CD14-positive monocyte (primary cell): Measurements from ENCODE around the gene RPL35A. TPM values are rescaled to one million over a fixed set of nuclear protein-coding genes. Genes with fewer than 3 reads are reported as not detected.
A peak's percentile ranks its signal among the peaks of the same experiment; 100 is the strongest.

Experiments used
- DNase-seq, 3 donors: peaks; one replicate each; pipeline ENCODE4 v3.0.0-alpha.2; 2011 to 2022
- H2AFZ ChIP-seq: 2 replicates; pipeline ENCODE4 v1.6.0; 2012; ENCODE audit warnings: mild to moderate bottlenecking, low read depth, low read length, inconsistent platforms; ENCODE audit not compliant: insufficient read depth, poor library complexity, severe bottlenecking
- H3K27ac ChIP-seq, 2 donors: 1 replicate in 1 of 2; 2 replicates in 1 of 2; pipeline ENCODE4 v1.5.1; 2012 to 2013; ENCODE audit warnings: low read length in 2 of 2, control low read depth in 1 of 2, inconsistent platforms in 1 of 2, low read depth in 1 of 2, mild to moderate bottlenecking in 1 of 2
- H3K27me3 ChIP-seq, 2 donors: one replicate each; pipeline versions ENCODE4 v1.6.0 to v1.6.1; 2011 to 2013; ENCODE audit warnings: low read length in 2 of 2; ENCODE audit not compliant: control insufficient read depth in 2 of 2, insufficient read depth in 2 of 2
- H3K36me3 ChIP-seq, 2 donors: replicated peaks in 1 of 2; 1 replicate in 1 of 2; 2 replicates in 1 of 2; pipeline versions ENCODE4 v1.5.1 to v1.6.1; 2012 to 2013; ENCODE audit warnings: low read length in 2 of 2, control low read depth in 1 of 2, inconsistent platforms in 1 of 2, mild to moderate bottlenecking in 1 of 2; ENCODE audit not compliant: insufficient read depth in 2 of 2, control insufficient read depth in 1 of 2
- H3K4me1 ChIP-seq, 2 donors: 1 replicate in 1 of 2; 2 replicates in 1 of 2; pipeline versions ENCODE4 v1.5.1 to v1.6.1; 2012 to 2013; ENCODE audit warnings: low read length in 2 of 2, control low read depth in 1 of 2, inconsistent platforms in 1 of 2, mild to moderate bottlenecking in 1 of 2, moderate library complexity in 1 of 2; ENCODE audit not compliant: insufficient read depth in 2 of 2, control insufficient read depth in 1 of 2
- H3K4me2 ChIP-seq: replicated peaks from 2 replicates; pipeline ENCODE3; 2012; ENCODE audit warnings: low read length, moderate library complexity, mild to moderate bottlenecking; ENCODE audit not compliant: poor library complexity, severe bottlenecking; ENCODE audit errors: extremely low read depth
- H3K4me3 ChIP-seq, 3 experiments: fragments of 200-600 bp in 1 of 3; sonication (generic) in 1 of 3; replicated peaks in 1 of 3; 1 replicate in 2 of 3; 2 replicates in 1 of 3; pipeline ENCODE4 v1.5.1; 2011 to 2013; ENCODE audit warnings: low read length in 3 of 3, mild to moderate bottlenecking in 3 of 3, control low read depth in 2 of 3, low read depth in 2 of 3, inconsistent platforms in 1 of 3, moderate library complexity in 1 of 3
- H3K79me2 ChIP-seq: 2 replicates; pipeline ENCODE4 v1.6.0; 2012; ENCODE audit warnings: mild to moderate bottlenecking, control low read depth, inconsistent platforms, low read length, moderate library complexity; ENCODE audit not compliant: insufficient read depth
- H3K9ac ChIP-seq: 2 replicates; pipeline ENCODE4 v1.6.0; 2017; ENCODE audit warnings: low read length, mild to moderate bottlenecking; ENCODE audit not compliant: insufficient read depth, poor library complexity, severe bottlenecking
- H3K9me3 ChIP-seq, 2 donors: replicated peaks in 1 of 2; 1 replicate in 1 of 2; 2 replicates in 1 of 2; pipeline versions ENCODE4 v1.5.1 to v1.6.1; 2012 to 2013; ENCODE audit warnings: low read length in 2 of 2, control low read depth in 1 of 2; ENCODE audit not compliant: control insufficient read depth in 1 of 2, insufficient read depth in 1 of 2
- H4K20me1 ChIP-seq: 2 replicates; pipeline ENCODE4 v1.6.0; 2012; ENCODE audit warnings: mild to moderate bottlenecking, low read length, control low read depth, moderate library complexity; ENCODE audit not compliant: insufficient read depth
- H3K27ac Mint-ChIP-seq, 7 donors: one replicate each; pipeline ENCODE4 v1.8.0; 2020; ENCODE audit warnings: mild to moderate bottlenecking in 7 of 7, mixed read lengths in 7 of 7, moderate library complexity in 6 of 7, inconsistent platforms in 2 of 7
- H3K27me3 Mint-ChIP-seq, 3 donors: one replicate each; pipeline ENCODE4 v1.8.0; 2021 to 2022; ENCODE audit warnings: low read depth in 3 of 3, mild to moderate bottlenecking in 3 of 3, mixed read lengths in 3 of 3, moderate library complexity in 3 of 3, inconsistent platforms in 1 of 3
- H3K36me3 Mint-ChIP-seq, 2 donors: one replicate each; pipeline ENCODE4 v1.8.0; 2020; ENCODE audit warnings: mixed read lengths in 2 of 2, inconsistent platforms in 1 of 2, mild to moderate bottlenecking in 1 of 2
- H3K4me1 Mint-ChIP-seq: one replicate; pipeline ENCODE4 v1.8.0; 2020; ENCODE audit warnings: mild to moderate bottlenecking, mixed read lengths
- H3K4me3 Mint-ChIP-seq, 2 donors: one replicate each; pipeline ENCODE4 v1.8.0; 2020; ENCODE audit warnings: mild to moderate bottlenecking in 2 of 2, mixed read lengths in 2 of 2, moderate library complexity in 1 of 2
- H3K9me3 Mint-ChIP-seq, 7 donors: one replicate each; pipeline ENCODE4 v1.8.0; 2020 to 2022; ENCODE audit warnings: mixed read lengths in 7 of 7, mild to moderate bottlenecking in 6 of 7, moderate library complexity in 6 of 7, inconsistent platforms in 2 of 7
- WGBS: methylation state at CpG from one replicate; pipeline ENCODE4 v1.1.5; 2013; ENCODE audit warnings: missing lambda C conversion rate; ENCODE audit not compliant: insufficient coverage; 5-methylcytosine and 5-hydroxymethylcytosine counted together
- intact Hi-C, 2 donors: fragments of 100-400 bp; cut with micrococcal nuclease; formaldehyde crosslinking; loops; one replicate each; pipeline versions ENCODE4 v1.15.0 to v1.15.1; 2023
- polyA plus RNA-seq, 3 donors: library from polyadenylated mRNA; depleted of rRNA in 1 of 3; unstranded in 2 of 3; stranded (reverse) in 1 of 3; fragments of 300-500 nt in 2 of 3; fragments of >200 nt in 1 of 3; fragmentation: Illumina TruSeq in 2 of 3; gene quantifications; 1 replicate in 2 of 3; 2 replicates in 1 of 3; pipeline ENCODE4 v1.2.3, GENCODE V29; 2012 to 2021
- TF ChIP-seq, protein P1 (sequence below): fragments of 200-600 bp; IDR thresholded peaks from one replicate; pipeline ENCODE4 v1.8.0; 2022; ENCODE audit warnings: antibody characterized with exemption, mild to moderate bottlenecking

The RPL35A gene
- polyA plus RNA-seq, 3 donors, result 882 to 1,113 (median 975) TPM

- DNase-seq, result no peak
- H3K9me3 Mint-ChIP-seq, result no peaks in the 10 kb centered on the region
- peak overlapping the region; percentile 77 for H2AFZ ChIP-seq
- no peaks in the 10 kb centered on the region for H3K9me3 ChIP-seq
- H3K4me3 ChIP-seq, result peak overlapping the region; percentile 82 to 98 (median 83)
- peaks cover 47% of the 10 kb centered on the region for H4K20me1 ChIP-seq
- no peaks in the 10 kb centered on the region for H3K27me3 ChIP-seq
- peaks cover 0 to 5% (median 2%) of the 10 kb centered on the region in 3 donors for H3K27me3 Mint-ChIP-seq
- H3K36me3 Mint-ChIP-seq, result peaks cover 36 to 50% of the 10 kb centered on the region in 2 donors
- peaks cover 18 to 26% of the 10 kb centered on the region in 2 donors for H3K4me1 ChIP-seq
- peaks cover 53% of the 10 kb centered on the region for H3K79me2 ChIP-seq
- H3K4me2 ChIP-seq, result peak overlapping the region; percentile 76
- H3K4me3 Mint-ChIP-seq, result peak overlapping the region; percentile 94 to 98
- peak overlapping the region; percentile 97 to 100 (median 99) for H3K27ac Mint-ChIP-seq
- 0% methylated on average over 8 of the region's 11 CpGs for WGBS
- intact Hi-C loops, result loop anchor here in 1 of 2 donors (1.0 kb wide), 1 partner anchor 10 kb away; the partner anchor contains the start of gene LMLN
- TF ChIP-seq, protein P1, sequence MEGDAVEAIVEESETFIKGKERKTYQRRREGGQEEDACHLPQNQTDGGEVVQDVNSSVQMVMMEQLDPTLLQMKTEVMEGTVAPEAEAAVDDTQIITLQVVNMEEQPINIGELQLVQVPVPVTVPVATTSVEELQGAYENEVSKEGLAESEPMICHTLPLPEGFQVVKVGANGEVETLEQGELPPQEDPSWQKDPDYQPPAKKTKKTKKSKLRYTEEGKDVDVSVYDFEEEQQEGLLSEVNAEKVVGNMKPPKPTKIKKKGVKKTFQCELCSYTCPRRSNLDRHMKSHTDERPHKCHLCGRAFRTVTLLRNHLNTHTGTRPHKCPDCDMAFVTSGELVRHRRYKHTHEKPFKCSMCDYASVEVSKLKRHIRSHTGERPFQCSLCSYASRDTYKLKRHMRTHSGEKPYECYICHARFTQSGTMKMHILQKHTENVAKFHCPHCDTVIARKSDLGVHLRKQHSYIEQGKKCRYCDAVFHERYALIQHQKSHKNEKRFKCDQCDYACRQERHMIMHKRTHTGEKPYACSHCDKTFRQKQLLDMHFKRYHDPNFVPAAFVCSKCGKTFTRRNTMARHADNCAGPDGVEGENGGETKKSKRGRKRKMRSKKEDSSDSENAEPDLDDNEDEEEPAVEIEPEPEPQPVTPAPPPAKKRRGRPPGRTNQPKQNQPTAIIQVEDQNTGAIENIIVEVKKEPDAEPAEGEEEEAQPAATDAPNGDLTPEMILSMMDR, result no peak
- H3K27ac ChIP-seq, result peak overlapping the region; percentile 78 to 96
- H3K36me3 ChIP-seq, result peaks cover 41 to 45% of the 10 kb centered on the region in 2 donors
- H3K9ac ChIP-seq, result peak overlapping the region; percentile 91
- H3K4me1 Mint-ChIP-seq, result peaks cover 28% of the 10 kb centered on the region
Measured at GRCh38 chr3:197950677-197951061, 679 bp downstream of the RPL35A start.

GRCh38 chr3:197951392-197951990 is 1.5 kb downstream of the RPL35A start:
- intact Hi-C loops, result no loop called here
- peak overlapping the region; percentile 91 for H3K9ac ChIP-seq
- TF ChIP-seq, protein P1, result no peak
- peaks cover 0 to 2% (median 0%) of the 10 kb centered on the region in 3 donors for H3K27me3 Mint-ChIP-seq
- no peaks in the 10 kb centered on the region for H3K9me3 ChIP-seq
- H3K4me2 ChIP-seq, result peak overlapping the region; percentile 76
- H3K9me3 Mint-ChIP-seq, result no peaks in the 10 kb centered on the region
- peaks cover 53% of the 10 kb centered on the region for H3K79me2 ChIP-seq
- DNase-seq, result no peak
- WGBS, result 91% methylated on average over 9 of the region's 21 CpGs
- H3K27me3 ChIP-seq, result no peaks in the 10 kb centered on the region
- H3K4me3 Mint-ChIP-seq, result peak overlapping the region; percentile 48 to 94
- peaks cover 55% of the 10 kb centered on the region for H4K20me1 ChIP-seq
- H3K36me3 ChIP-seq, result peaks cover 49 to 54% of the 10 kb centered on the region in 2 donors
- H3K27ac ChIP-seq, result peak overlapping the region in 1 of 2 donors; percentile 96
- H3K27ac Mint-ChIP-seq, result peak overlapping the region in 6 of 7 donors; percentile 45 to 99 (median 79)
- H3K4me3 ChIP-seq, result peak overlapping the region in 1 of 3 experiments; percentile 83
- peaks cover 29% of the 10 kb centered on the region for H3K4me1 Mint-ChIP-seq
- peaks cover 41 to 58% of the 10 kb centered on the region in 2 donors for H3K36me3 Mint-ChIP-seq
- H2AFZ ChIP-seq, result no peak overlapping the region
- peaks cover 19 to 32% of the 10 kb centered on the region in 2 donors for H3K4me1 ChIP-seq
